22Rv1 (cell line): Measurements from ENCODE around the gene MYOD1.

Experiments
- ZFX ChIP-seq: fragments of 450-650 bp; IDR thresholded peaks from 2 replicates; pipeline ENCODE4 v1.6.1; 2017; ENCODE audit warnings: antibody characterized with exemption, borderline replicate concordance
- TF ChIP-seq, protein P1 (sequence below): fragments of 450-650 bp; IDR thresholded peaks from 2 replicates; pipeline ENCODE4 v1.5.1; 2017; ENCODE audit warnings: mild to moderate bottlenecking

DNA sequence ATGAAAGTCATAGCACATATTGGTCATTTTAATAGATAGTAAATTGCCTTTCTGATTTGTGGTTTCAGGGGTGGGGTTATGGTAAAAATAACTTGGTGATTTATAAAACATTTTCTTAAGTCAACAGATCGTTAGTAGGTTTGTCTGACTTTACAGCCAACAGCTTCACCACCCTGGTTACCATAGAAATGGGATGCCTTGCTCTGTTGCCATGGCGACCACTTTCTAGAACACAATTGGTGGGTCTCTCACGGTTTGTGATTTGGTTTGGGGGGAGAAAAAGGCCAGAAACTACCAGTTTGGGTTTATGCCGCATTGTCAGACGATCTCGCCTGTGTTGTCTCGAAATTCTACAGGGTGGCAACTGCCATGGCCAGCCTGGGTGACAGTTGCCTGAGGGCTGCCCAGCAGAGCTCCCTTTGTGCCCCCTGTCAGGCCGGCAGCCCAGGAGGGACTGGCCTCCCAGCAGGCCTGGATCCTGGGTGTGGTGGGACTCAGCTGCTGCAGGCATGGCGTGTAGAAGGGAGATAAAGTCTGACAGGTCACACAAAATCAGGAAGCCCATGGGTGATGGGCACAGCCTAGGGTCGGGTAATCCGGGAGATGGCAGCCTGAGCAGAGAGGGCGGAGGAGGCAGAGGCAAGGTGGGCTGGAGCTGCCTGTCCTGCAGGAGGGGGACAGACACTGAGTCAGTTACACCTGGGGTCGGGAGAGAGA, 46.1 kb downstream of the MYOD1 start:
- TF ChIP-seq, protein P1, sequence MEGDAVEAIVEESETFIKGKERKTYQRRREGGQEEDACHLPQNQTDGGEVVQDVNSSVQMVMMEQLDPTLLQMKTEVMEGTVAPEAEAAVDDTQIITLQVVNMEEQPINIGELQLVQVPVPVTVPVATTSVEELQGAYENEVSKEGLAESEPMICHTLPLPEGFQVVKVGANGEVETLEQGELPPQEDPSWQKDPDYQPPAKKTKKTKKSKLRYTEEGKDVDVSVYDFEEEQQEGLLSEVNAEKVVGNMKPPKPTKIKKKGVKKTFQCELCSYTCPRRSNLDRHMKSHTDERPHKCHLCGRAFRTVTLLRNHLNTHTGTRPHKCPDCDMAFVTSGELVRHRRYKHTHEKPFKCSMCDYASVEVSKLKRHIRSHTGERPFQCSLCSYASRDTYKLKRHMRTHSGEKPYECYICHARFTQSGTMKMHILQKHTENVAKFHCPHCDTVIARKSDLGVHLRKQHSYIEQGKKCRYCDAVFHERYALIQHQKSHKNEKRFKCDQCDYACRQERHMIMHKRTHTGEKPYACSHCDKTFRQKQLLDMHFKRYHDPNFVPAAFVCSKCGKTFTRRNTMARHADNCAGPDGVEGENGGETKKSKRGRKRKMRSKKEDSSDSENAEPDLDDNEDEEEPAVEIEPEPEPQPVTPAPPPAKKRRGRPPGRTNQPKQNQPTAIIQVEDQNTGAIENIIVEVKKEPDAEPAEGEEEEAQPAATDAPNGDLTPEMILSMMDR = no peak
- no peak for TF ChIP-seq ZFX
